Measurements from ENCODE around the gene CDC42BPA.

DNA sequence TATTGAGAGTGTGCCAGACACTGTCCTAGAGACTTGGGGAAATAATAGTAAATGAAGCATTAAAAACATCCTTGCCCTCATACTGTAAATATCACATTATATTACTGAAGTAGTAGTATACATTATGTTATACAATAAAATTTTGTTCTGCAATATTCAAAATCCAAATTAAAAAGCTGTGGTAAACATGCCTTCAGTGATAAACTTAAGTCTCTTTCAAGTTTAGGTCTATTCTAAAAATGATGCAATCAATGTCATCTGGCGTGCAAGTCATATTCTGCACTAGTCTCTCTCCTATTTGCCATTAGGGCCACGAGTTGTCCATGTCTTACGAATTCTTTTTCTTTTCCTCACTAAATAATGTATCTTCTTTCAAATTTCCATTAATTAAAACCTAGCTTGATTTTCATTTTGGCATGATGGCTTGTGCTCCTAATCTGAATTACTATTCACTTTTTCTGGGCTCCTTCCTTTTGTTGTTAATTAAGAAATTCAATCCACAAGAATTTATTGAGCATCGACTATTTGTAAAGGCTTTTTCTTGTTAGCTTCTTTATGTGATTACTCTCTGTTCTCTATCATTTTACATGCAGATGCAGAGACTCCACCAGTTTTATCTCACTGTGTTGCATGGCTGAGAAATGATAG is 247.5 kb downstream of the CDC42BPA start:
- TF ChIP-seq, protein P1, sequence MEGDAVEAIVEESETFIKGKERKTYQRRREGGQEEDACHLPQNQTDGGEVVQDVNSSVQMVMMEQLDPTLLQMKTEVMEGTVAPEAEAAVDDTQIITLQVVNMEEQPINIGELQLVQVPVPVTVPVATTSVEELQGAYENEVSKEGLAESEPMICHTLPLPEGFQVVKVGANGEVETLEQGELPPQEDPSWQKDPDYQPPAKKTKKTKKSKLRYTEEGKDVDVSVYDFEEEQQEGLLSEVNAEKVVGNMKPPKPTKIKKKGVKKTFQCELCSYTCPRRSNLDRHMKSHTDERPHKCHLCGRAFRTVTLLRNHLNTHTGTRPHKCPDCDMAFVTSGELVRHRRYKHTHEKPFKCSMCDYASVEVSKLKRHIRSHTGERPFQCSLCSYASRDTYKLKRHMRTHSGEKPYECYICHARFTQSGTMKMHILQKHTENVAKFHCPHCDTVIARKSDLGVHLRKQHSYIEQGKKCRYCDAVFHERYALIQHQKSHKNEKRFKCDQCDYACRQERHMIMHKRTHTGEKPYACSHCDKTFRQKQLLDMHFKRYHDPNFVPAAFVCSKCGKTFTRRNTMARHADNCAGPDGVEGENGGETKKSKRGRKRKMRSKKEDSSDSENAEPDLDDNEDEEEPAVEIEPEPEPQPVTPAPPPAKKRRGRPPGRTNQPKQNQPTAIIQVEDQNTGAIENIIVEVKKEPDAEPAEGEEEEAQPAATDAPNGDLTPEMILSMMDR (optimal IDR thresholded peaks at IDR 0.05 in 1 of 3, IDR thresholded peaks at IDR 0.05 in 1 of 3, conservative IDR thresholded peaks at IDR 0.05 in 1 of 3; ENCODE audit: extremely low read depth in 1 of 3, insufficient read depth in 2 of 3, low read length in 3 of 3) = no peak
- TF ChIP-seq EZH2 (IDR thresholded peaks at IDR 0.05; ENCODE audit: low read length) = no peak
